GM12892 (cell line): ENCODE results near the gene MIER3.
A peak's percentile ranks its signal among the peaks of the same experiment; 100 is the strongest.

Source experiments
- DNase-seq: peaks from one replicate; pipeline ENCODE4 v3.0.0; 2011; ENCODE audit not compliant: insufficient read length
- FAIRE-seq: peaks from 2 replicates; lab custom pipeline; 2011; peaks lifted over from hg19 to GRCh38; lab: Jason Lieb, UNC
- POLR2A ChIP-seq: IDR thresholded peaks from 2 replicates; pipeline ENCODE4 v1.6.1; 2011; ENCODE audit warnings: low read depth, low read length, control low read depth
- POLR2AphosphoS5 ChIP-seq: IDR thresholded peaks from 2 replicates; pipeline ENCODE4 v1.6.1; 2011; ENCODE audit warnings: low read depth, low read length, control low read depth
- TAF1 ChIP-seq: IDR thresholded peaks from 2 replicates; pipeline ENCODE4 v1.6.1; 2011; ENCODE audit warnings: low read depth, mild to moderate bottlenecking, control low read depth, low read length, borderline replicate concordance

The MIER3 gene

GRCh38 chr5:56951126-56951945 is 587 bp downstream of the MIER3 start:
- FAIRE-seq (no peak), DNase-seq (peak; percentile 34)
- TF ChIP-seq TAF1 (no peak), POLR2AphosphoS5 (no peak), POLR2A (no peak)

GRCh38 chr5:56950626-56951125 is 1.2 kb downstream of the MIER3 start:
- FAIRE-seq (peak; percentile 94), DNase-seq (peak; percentile 41)
- no peak for TF ChIP-seq TAF1
- TF ChIP-seq POLR2A: no peak
- TF ChIP-seq POLR2AphosphoS5: no peak

- DNase-seq (no peak), FAIRE-seq (no peak)
- TF ChIP-seq POLR2A: no peak
- TF ChIP-seq POLR2AphosphoS5: no peak
- TF ChIP-seq TAF1: no peak
Observed at GRCh38 chr5:56947052-56947451, 4.9 kb downstream of the MIER3 start.

GRCh38 chr5:56941981-56942380 is 9.9 kb downstream of the MIER3 start:
- DNase-seq (no peak), FAIRE-seq (no peak)
- TF ChIP-seq TAF1 (no peak), POLR2A (no peak), POLR2AphosphoS5 (no peak)

GRCh38 chr5:56938858-56939257 is 13.1 kb downstream of the MIER3 start:
- FAIRE-seq (no peak), DNase-seq (no peak)
- TF ChIP-seq TAF1: no peak
- TF ChIP-seq POLR2A: no peak
- no peak for TF ChIP-seq POLR2AphosphoS5

- FAIRE-seq (no peak), DNase-seq (no peak)
- TF ChIP-seq POLR2A (no peak), POLR2AphosphoS5 (no peak), TAF1 (no peak)
Observed at GRCh38 chr5:56934325-56934724, 17.6 kb downstream of the MIER3 start.

GRCh38 chr5:56922922-56923321 is 29.0 kb downstream of the MIER3 start:
- DNase-seq (no peak), FAIRE-seq (no peak)
- TF ChIP-seq POLR2A (no peak), TAF1 (no peak), POLR2AphosphoS5 (no peak)

GRCh38 chr5:56919942-56920662 is 31.8 kb downstream of the MIER3 start:
- no peak for TF ChIP-seq TAF1
- TF ChIP-seq POLR2A: no peak
- no peak for TF ChIP-seq POLR2AphosphoS5
- no peak for FAIRE-seq

GRCh38 chr5:56918054-56918453 is 33.9 kb downstream of the MIER3 start:
- FAIRE-seq (no peak), DNase-seq (no peak)
- TF ChIP-seq POLR2AphosphoS5: no peak
- no peak for TF ChIP-seq TAF1
- no peak for TF ChIP-seq POLR2A

More at GRCh38 chr5:56919942-56920662, 31.8 kb downstream of the MIER3 start:
- no peak for DNase-seq

- no peak for FAIRE-seq
- no peak for DNase-seq
- TF ChIP-seq POLR2AphosphoS5 (no peak), POLR2A (no peak), TAF1 (no peak)
Observed at GRCh38 chr5:56917534-56917933, 34.4 kb downstream of the MIER3 start.

GRCh38 chr5:56914678-56915077 is 37.2 kb downstream of the MIER3 start:
- no peak for DNase-seq
- TF ChIP-seq POLR2AphosphoS5 (no peak), POLR2A (no peak), TAF1 (no peak)
- FAIRE-seq: no peak
